GM19023 (cell line): ENCODE data around the gene CCDC191.
A peak's percentile ranks its signal among the peaks of the same experiment; 100 is the strongest.

Source experiments
- ATAC-seq: cut with Tn5 transposase; IDR thresholded peaks from one replicate; pipeline ENCODE4 v1.9.1; 2021; ENCODE audit warnings: mild to moderate bottlenecking, moderate library complexity; ENCODE audit not compliant: unreplicated experiment

Gene CCDC191

GRCh38 chr3:114056130-114057010 lies at the start of gene CCDC191, which contains the start of gene QTRT2:
Gene CCDC191 (minus strand): TSS chr3:114056526. CDS start chr3:114056466, 60 bp downstream.
Gene QTRT2 (plus strand): TSS chr3:114056737. CDS start chr3:114065258, 8,521 bp downstream.
- ATAC-seq, result peak; percentile 98

GRCh38 chr3:114104414-114104813 lies 48.1 kb upstream of the CCDC191 start:
- no peak for ATAC-seq

DNA sequence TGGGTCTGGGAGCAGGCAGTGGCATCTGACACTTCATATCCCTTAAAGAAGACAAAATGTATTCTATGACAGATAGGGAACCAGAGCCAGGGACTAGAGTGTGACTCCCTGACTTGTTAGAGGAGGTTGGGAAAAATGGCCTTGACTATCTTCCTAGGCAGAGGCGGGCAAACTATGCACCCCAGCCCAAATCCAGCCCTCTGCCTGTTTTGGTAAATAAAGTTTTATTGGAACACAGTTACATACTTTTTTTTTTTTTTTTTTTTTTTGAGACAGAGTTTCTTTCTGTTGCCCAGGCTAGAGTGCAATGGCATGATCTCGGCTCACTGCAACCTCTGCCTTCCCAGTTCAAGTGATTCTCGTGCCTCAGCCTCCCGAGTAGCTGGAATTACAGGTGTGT lies 47.5 kb upstream of the CCDC191 start:
- no peak for ATAC-seq

DNA sequence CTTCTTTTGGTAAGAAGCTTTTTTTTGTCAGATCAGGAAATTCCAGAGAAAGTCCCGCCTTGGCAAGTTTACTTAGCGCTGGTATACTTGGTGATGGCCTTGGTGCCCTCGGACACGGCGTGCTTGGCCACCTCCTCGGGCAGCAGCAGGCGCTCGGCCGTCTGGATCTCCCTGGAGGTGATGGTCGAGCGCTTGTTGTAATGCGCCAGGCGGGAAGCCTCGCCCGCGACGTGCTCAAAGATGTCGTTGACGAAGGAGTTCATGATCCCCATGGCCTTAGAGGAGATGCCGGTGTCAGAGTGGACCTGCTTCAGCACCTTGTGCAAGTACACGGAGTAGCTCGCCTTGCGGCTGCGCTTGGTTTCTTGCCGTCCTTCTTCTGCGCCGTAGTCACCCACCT lies 46.9 kb upstream of the CCDC191 start:
- ATAC-seq, result no peak

- ATAC-seq, result no peak
Measured at GRCh38 chr3:114101101-114101500, 44.8 kb upstream of the CCDC191 start.

DNA sequence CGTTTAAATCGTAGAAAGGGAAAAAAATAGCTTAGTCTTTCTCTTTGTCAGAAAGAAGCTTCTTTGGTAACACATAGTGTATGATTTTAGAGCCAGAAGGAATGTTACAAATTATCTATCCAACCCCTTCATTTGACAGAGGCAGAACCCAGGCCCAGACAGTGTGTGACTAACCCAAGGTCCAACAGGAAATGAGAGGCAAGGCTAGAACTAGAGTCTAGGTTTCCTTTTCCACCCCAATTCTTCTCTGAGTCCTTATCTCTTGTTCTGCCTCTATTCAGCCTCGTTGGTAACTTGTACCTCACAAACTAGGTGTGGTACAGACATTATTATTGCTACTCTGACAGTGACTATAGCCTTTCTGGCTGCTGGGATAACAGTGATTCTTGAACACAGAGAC lies 39.5 kb upstream of the CCDC191 start:
- no peak for ATAC-seq

DNA sequence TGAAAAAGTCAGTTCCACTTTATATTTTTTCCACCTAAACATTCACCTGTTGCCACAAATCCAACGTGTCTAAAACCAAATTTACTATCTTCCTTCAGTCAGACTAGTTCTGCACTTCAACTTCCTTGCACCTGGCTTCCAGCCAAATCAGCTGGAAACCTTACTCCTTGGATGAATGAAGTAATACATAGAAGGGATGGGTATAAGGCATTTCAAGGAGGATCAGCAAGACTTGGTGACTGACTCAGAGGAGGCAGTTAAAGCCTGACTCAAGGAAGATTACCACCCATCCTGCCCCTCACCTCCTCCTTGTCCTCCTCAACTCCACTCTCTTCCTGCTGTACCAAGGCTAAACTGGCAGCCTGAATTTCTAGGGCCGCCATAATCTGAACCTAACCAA lies 37.3 kb upstream of the CCDC191 start:
- no peak for ATAC-seq

GRCh38 chr3:114093016-114093380 lies 36.7 kb upstream of the CCDC191 start:
- no peak for ATAC-seq

DNA sequence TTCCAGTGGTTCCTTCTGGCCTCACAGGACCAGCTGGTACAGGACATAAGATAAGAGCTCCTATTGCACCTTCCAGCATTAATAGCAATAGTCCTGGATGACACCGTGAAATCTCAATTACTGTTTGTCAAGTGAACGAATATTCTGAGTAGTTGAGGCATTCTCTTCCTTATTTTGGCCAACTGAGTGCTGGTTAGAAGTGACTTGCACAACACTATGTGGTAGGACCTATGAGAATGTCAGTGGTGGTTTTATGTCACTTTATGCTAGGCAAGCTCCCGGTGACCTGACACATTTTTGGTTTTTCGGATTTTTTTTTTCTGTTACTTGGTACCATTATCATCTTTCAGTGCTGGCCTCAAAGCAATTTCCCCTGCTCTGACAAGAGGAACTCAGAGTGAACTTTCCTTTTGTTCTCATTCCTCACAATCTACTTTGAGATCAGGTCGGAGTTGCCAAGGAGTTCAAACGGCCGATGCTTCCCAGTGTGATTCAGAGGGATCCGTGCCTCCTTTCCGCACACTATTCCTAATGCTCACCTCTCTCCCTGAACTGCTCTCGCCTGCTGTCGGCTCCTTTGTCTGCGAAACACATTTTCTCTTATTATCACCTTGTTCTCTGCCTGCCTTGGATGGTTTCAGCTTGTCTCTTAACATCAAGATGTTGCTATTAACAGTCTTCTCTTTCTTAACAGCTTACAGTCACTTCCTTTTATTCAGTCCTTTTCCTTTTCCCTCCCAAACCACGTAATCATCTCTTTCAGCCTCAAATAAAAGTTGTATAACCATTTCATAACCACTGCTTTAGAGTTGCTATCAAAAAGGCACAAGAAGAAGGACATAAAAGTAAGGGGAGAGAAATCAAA lies 36.1 kb upstream of the CCDC191 start:
- ATAC-seq, result no peak

DNA sequence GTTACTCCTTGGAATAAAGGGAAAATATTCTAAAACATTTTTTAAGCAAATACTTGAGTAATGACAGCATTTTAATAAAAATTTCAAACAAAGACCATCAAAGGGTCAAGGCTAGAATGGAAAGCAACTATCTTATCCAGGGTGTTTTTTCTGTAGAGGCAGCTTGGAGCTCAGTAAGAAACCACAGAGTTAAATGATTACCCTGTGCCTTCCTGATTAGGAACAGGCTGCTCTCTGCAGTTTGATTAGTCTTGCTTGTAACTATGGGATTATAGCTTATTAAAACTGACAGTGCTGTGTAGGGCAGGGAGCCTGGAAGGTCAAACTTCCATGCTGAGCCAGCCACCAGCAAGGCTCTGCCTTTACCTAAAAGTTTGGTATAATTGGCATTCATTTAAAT lies 33.3 kb upstream of the CCDC191 start:
- ATAC-seq, result no peak

GRCh38 chr3:114086356-114086755 lies 30.0 kb upstream of the CCDC191 start:
- ATAC-seq, result no peak

DNA sequence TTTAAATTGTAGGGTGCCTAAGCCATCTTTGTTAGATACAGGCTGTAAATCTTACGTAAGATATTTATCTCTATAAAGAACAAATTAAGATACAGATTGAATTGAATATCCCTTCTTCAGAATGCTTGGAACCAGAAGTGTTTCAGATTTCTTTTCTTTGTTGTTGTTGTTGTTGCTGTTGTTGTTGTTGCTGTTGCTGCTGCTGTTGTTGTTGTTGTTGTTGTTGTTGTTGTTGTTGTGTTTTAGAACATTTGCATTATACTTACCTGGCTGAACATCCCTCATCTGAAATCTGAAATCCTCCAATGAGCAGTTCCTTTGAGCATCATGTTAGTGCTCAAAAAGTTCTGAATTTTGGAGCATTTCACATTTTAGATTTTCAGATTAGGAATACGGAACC lies 26.8 kb upstream of the CCDC191 start:
- ATAC-seq, result no peak

- no peak for ATAC-seq
Measured at GRCh38 chr3:114081037-114081436, 24.7 kb upstream of the CCDC191 start.

DNA sequence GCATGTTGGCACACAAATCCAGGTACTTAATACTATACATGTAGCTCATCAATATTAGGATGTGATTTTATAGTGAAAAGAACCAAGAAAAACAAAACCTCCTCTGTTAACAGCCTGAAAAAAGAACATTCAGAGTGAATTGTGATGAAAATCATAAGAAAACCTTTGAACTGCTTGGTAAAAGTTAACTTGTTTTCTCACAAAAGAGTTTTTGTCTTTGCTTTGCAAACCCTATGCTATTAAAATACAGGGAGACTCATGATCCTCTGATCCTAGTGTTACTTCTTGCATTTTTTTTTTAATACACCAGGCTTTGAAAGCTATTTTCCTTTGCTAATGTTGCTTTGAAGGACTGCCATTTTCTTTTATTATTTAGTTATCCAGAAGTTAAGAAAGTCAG lies 23.9 kb upstream of the CCDC191 start:
- ATAC-seq, result no peak

DNA sequence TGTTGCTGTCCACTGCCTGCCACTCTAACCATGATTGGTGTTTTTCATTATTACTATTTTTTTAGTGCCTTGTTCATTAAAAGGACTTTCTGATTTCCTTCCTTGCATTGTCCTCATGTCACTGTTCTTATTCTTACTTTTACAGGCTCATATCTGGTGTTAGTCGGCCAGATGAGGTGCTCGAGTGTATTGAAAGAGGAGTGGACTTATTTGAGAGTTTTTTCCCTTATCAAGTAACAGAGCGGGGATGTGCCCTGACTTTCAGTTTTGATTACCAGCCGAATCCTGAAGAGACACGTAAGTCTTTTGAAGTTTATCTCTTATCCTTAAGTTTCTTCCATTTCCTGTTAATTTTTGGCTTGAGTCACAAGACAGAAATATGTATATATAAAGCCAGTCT lies 23.4 kb upstream of the CCDC191 start:
- ATAC-seq, result no peak

GRCh38 chr3:114078126-114078525 lies 21.8 kb upstream of the CCDC191 start:
- no peak for ATAC-seq

- ATAC-seq, result no peak
Measured at GRCh38 chr3:114076711-114077110, 20.4 kb upstream of the CCDC191 start.

- ATAC-seq, result no peak
Measured at GRCh38 chr3:114071786-114072185, 15.5 kb upstream of the CCDC191 start.

DNA sequence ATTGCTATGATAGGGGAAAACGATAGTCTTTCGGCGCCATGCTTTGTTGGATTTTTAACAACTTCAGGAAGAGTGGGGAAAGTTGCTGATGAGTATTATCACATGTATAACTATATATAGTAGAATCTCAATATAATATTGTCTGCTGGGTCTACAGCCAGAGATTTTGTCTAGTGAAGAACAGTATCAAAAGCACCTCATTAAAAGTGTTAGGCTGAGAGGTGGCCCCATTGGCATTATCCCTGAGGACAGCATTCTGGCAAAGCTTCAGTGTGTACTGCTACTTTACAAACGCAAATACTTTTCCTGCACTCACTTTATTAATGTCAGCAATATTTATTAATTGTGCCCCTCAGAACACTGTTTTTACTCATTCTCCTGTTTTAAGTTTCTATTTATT lies 12.0 kb upstream of the CCDC191 start:
- no peak for ATAC-seq

DNA sequence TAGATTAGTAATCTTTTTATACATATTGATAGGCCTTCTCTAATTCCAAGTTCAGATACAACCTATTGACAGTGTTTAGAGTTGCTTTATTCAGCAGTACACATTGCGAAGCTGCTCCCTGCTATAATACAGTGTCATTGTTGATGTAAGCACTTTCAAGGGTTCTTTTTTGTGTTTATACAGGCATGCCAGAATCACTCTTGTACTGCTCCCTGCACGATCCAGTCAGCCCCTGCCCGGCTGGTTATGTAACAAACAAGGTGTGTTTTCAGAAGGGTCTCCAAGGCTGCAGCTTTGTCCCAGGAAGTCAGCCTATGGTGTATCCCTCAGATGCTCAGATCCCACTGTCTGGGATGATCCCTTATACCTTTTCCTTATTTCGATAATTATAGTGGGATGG lies 11.5 kb upstream of the CCDC191 start:
- ATAC-seq, result no peak

GRCh38 chr3:114060906-114061655 lies 4.8 kb upstream of the CCDC191 start:
- ATAC-seq, result no peak
